Measurements from ENCODE around the gene CTIF.

The CTIF gene

DNA sequence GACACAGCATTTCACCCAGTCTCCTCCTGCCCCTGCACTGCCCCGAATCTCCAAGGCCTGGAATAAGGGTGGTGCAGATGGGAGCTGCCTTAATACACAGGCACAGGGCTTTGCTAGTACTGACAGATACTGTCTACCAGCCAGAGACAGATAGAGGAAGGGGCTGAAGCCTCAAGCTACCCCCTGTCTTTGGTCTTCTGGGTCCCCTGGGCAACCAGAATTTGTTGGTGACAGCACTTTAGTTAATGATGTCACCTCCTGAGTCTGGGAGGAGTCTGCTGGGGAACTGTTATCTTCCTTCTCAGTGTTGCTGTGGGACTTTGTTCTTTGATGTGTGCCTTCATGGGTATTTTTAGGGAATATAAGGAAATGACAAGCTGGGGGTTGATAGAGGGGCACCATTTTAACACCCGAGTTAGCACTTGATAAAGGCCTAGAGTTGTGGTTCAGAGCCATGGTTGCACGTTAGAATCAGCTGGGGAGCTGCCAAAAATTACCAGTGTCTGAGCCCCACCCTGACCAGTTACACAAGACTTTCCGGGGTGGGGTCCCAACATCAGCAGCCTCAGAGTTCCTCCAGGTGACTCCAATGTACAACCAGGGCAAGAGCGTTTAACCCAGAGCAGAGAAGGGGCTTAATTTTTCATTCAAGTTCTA, 275.1 kb downstream of the CTIF start:
- 79% methylated on average over 4 of the region's 5 CpGs for WGBS (ENCODE audit: insufficient coverage)
- DNase-seq = peak in 2 of 3 donors; percentile 64 to 83
- H3K36me3 ChIP-seq (ENCODE audit: control insufficient read depth in 4 of 4, insufficient read depth in 4 of 4, low read length in 3 of 4) = peaks cover 0 to 3% (median 1%) of the 10 kb centered on the region in 4 experiments
- no peak overlapping the region for H3K4me3 ChIP-seq (ENCODE audit: control insufficient read depth in 1 of 7, extremely low read depth in 1 of 7, insufficient read depth in 4 of 7, low read depth in 2 of 7, low read length in 6 of 7)
- ChIA-PET POLR2A (no interaction called here), CTCF (interaction anchor here (1.0 to 1.3 kb wide), 4 partner anchors 14 to 43 kb away, joined by 3 read pairs; no protein-coding TSS in a partner anchor)
- no peaks in the 10 kb centered on the region for H3K27me3 ChIP-seq (replicated peaks in 2 of 5; ENCODE audit: control insufficient read depth in 4 of 5, insufficient read depth in 5 of 5, low read length in 4 of 5)
- H3K9me3 ChIP-seq (ENCODE audit: control extremely low read depth in 1 of 5, control insufficient read depth in 4 of 5, insufficient read depth in 2 of 5, low read depth in 1 of 5, low read length in 4 of 5) = no peaks in the 10 kb centered on the region
- peaks cover 0 to 2% (median 0%) of the 10 kb centered on the region in 4 experiments for H3K4me1 ChIP-seq (ENCODE audit: control extremely low read depth in 1 of 4, control insufficient read depth in 4 of 4, insufficient read depth in 4 of 4, low read length in 3 of 4)
- no peak overlapping the region for H3K27ac ChIP-seq (ENCODE audit: insufficient read depth in 1 of 2, low read depth in 1 of 2, low read length in 2 of 2, poor library complexity in 1 of 2, severe bottlenecking in 2 of 2)

DNA sequence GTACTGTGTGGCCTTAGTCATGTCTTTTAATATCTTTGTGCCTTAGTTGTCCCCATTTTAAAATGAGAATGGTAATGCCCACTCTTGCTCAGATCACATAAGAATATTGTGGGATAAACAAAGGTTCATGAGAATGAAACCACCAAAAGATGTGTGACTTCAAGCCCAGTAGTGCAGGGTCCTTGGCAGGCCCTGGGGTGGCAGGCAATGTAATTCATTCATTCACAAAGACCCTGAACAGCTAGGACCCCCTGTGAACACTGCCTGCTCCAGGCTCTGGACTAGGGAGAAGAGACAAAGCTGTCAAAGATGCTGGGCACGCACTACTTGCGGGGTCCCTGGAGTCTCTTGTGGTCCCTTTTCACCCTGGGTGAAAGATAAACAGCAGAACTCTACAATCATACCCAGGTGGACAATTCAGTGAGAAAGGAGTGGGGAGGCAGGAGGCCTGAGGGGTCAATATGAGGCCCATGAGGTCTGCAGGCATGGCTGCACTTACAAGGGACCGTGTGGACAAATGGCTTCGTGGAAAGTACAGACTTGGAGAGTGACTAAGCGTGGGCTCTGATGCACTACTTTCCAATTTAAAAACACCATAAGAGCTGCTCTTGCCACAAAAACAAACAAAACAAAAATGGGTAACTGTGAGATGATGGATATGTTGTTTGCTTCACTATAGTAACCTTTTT, 275.8 kb downstream of the CTIF start:
- ChIA-PET POLR2A (no interaction called here), CTCF (interaction anchor here (1.0 to 1.7 kb wide), 3 partner anchors 13 to 43 kb away, joined by 3 read pairs; no protein-coding TSS in a partner anchor)
- Histone ChIP-seq H3K9me3 (ENCODE audit: control extremely low read depth in 1 of 5, control insufficient read depth in 4 of 5, insufficient read depth in 2 of 5, low read depth in 1 of 5, low read length in 4 of 5) (no peaks in the 10 kb centered on the region), H3K4me3 (ENCODE audit: control insufficient read depth in 1 of 7, extremely low read depth in 1 of 7, insufficient read depth in 4 of 7, low read depth in 2 of 7, low read length in 6 of 7) (no peak overlapping the region), H3K27me3 (replicated peaks in 2 of 5; ENCODE audit: control insufficient read depth in 4 of 5, insufficient read depth in 5 of 5, low read length in 4 of 5) (no peaks in the 10 kb centered on the region), H3K4me1 (ENCODE audit: control extremely low read depth in 1 of 4, control insufficient read depth in 4 of 4, insufficient read depth in 4 of 4, low read length in 3 of 4) (peaks cover 0 to 2% (median 0%) of the 10 kb centered on the region in 4 experiments), H3K27ac (ENCODE audit: insufficient read depth in 1 of 2, low read depth in 1 of 2, low read length in 2 of 2, poor library complexity in 1 of 2, severe bottlenecking in 2 of 2) (no peak overlapping the region), H3K36me3 (ENCODE audit: control insufficient read depth in 4 of 4, insufficient read depth in 4 of 4, low read length in 3 of 4) (peaks cover 0 to 8% (median 1%) of the 10 kb centered on the region in 4 experiments)
- no peak for DNase-seq
- 100% methylated on average over 2 of the region's 5 CpGs for WGBS (ENCODE audit: insufficient coverage)

DNA sequence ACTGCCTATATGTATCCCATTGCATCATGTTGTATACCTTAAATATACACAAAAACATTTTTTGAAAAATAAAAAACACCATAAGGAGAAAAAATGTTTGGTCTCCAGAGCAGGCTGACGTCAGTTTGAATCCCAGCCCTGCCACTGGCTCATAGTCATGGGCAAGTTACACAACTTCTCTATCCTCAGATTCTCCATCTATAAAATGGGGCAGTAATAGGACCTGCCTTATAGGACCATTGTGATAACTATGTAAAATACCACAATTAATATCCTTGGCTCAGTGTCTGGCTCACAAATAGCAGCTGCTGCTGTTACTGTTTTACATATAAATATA, 276.3 kb downstream of the CTIF start:
- H3K36me3 ChIP-seq (ENCODE audit: control insufficient read depth in 4 of 4, insufficient read depth in 4 of 4, low read length in 3 of 4) = peaks cover 0 to 8% (median 1%) of the 10 kb centered on the region in 4 experiments
- no peak for DNase-seq
- ChIA-PET POLR2A (no interaction called here), CTCF (interaction anchor here (1.3 to 1.7 kb wide), 2 partner anchors 18 to 44 kb away, joined by 3 read pairs; no protein-coding TSS in a partner anchor)
- no peak overlapping the region for H3K4me3 ChIP-seq (ENCODE audit: control insufficient read depth in 1 of 7, extremely low read depth in 1 of 7, insufficient read depth in 4 of 7, low read depth in 2 of 7, low read length in 6 of 7)
- H3K9me3 ChIP-seq (ENCODE audit: control extremely low read depth in 1 of 5, control insufficient read depth in 4 of 5, insufficient read depth in 2 of 5, low read depth in 1 of 5, low read length in 4 of 5) = no peaks in the 10 kb centered on the region
- H3K27me3 ChIP-seq (replicated peaks in 2 of 5; ENCODE audit: control insufficient read depth in 4 of 5, insufficient read depth in 5 of 5, low read length in 4 of 5) = no peaks in the 10 kb centered on the region
- no peak overlapping the region for H3K27ac ChIP-seq (ENCODE audit: insufficient read depth in 1 of 2, low read depth in 1 of 2, low read length in 2 of 2, poor library complexity in 1 of 2, severe bottlenecking in 2 of 2)
- peaks cover 0 to 2% (median 0%) of the 10 kb centered on the region in 4 experiments for H3K4me1 ChIP-seq (ENCODE audit: control extremely low read depth in 1 of 4, control insufficient read depth in 4 of 4, insufficient read depth in 4 of 4, low read length in 3 of 4)
- WGBS (ENCODE audit: insufficient coverage) = 89% methylated on average over 1 of the region's 1 CpG

GRCh38 chr18:48815581-48816324, 276.9 kb downstream of the CTIF start:
- Histone ChIP-seq H3K27me3 (replicated peaks in 2 of 5; ENCODE audit: control insufficient read depth in 4 of 5, insufficient read depth in 5 of 5, low read length in 4 of 5) (no peaks in the 10 kb centered on the region), H3K36me3 (ENCODE audit: control insufficient read depth in 4 of 4, insufficient read depth in 4 of 4, low read length in 3 of 4) (peaks cover 0 to 8% (median 1%) of the 10 kb centered on the region in 4 experiments), H3K9me3 (ENCODE audit: control extremely low read depth in 1 of 5, control insufficient read depth in 4 of 5, insufficient read depth in 2 of 5, low read depth in 1 of 5, low read length in 4 of 5) (no peaks in the 10 kb centered on the region), H3K4me1 (ENCODE audit: control extremely low read depth in 1 of 4, control insufficient read depth in 4 of 4, insufficient read depth in 4 of 4, low read length in 3 of 4) (peaks cover 0 to 2% (median 0%) of the 10 kb centered on the region in 4 experiments), H3K27ac (ENCODE audit: insufficient read depth in 1 of 2, low read depth in 1 of 2, low read length in 2 of 2, poor library complexity in 1 of 2, severe bottlenecking in 2 of 2) (no peak overlapping the region), H3K4me3 (ENCODE audit: control insufficient read depth in 1 of 7, extremely low read depth in 1 of 7, insufficient read depth in 4 of 7, low read depth in 2 of 7, low read length in 6 of 7) (no peak overlapping the region)
- ChIA-PET CTCF (interaction anchor here (0.6 to 1.7 kb wide), 5 partner anchors 13 to 44 kb away, joined by 3 to 6 read pairs (median 3); no protein-coding TSS in a partner anchor), POLR2A (no interaction called here)
- 100% methylated on average over 2 of the region's 5 CpGs for WGBS (ENCODE audit: insufficient coverage)
- DNase-seq = no peak

- POLR2A ChIA-PET = no interaction called here
- 84% methylated on average over 4 of the region's 7 CpGs for WGBS (ENCODE audit: insufficient coverage)
- Histone ChIP-seq H3K4me1 (ENCODE audit: control extremely low read depth in 1 of 4, control insufficient read depth in 4 of 4, insufficient read depth in 4 of 4, low read length in 3 of 4) (peaks cover 0 to 2% (median 0%) of the 10 kb centered on the region in 4 experiments), H3K9me3 (ENCODE audit: control extremely low read depth in 1 of 5, control insufficient read depth in 4 of 5, insufficient read depth in 2 of 5, low read depth in 1 of 5, low read length in 4 of 5) (no peaks in the 10 kb centered on the region), H3K4me3 (ENCODE audit: control insufficient read depth in 1 of 7, extremely low read depth in 1 of 7, insufficient read depth in 4 of 7, low read depth in 2 of 7, low read length in 6 of 7) (no peak overlapping the region), H3K36me3 (ENCODE audit: control insufficient read depth in 4 of 4, insufficient read depth in 4 of 4, low read length in 3 of 4) (peaks cover 0 to 8% (median 1%) of the 10 kb centered on the region in 4 experiments), H3K27ac (ENCODE audit: insufficient read depth in 1 of 2, low read depth in 1 of 2, low read length in 2 of 2, poor library complexity in 1 of 2, severe bottlenecking in 2 of 2) (no peak overlapping the region), H3K27me3 (replicated peaks in 2 of 5; ENCODE audit: control insufficient read depth in 4 of 5, insufficient read depth in 5 of 5, low read length in 4 of 5) (no peaks in the 10 kb centered on the region)
- DNase-seq = no peak
- CTCF ChIA-PET = interaction anchor here (0.6 to 1.7 kb wide), 5 partner anchors 13 to 45 kb away, joined by 3 to 6 read pairs (median 3); no protein-coding TSS in a partner anchor
Observed at GRCh38 chr18:48816554-48816953, 277.7 kb downstream of the CTIF start.

DNA sequence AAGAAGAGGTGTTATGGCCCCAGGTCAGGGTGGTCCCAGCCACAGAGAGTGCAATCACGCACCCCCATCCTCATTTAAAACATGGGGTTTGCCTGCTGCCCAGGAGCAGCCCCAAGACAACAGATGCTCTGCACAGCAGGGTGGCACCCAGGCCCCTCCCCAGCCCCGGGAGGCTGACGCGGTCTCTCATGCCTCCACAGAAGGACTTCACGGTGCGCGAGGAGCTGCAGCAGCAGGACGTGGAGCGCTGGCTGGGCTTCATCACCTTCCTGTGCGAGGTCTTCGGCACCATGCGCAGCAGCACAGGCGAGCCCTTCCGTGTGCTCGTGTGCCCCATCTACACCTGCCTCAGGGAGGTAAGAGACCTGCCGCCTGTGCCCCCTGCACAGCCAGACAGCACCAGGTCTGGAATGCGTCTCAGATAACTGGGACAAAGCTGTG, 278.2 kb downstream of the CTIF start:
- peaks cover 0 to 8% (median 1%) of the 10 kb centered on the region in 4 experiments for H3K36me3 ChIP-seq (ENCODE audit: control insufficient read depth in 4 of 4, insufficient read depth in 4 of 4, low read length in 3 of 4)
- CTCF ChIA-PET = interaction anchor here (0.8 to 1.2 kb wide), 3 partner anchors 12 to 45 kb away, joined by 3 to 6 read pairs (median 3); no protein-coding TSS in a partner anchor
- 98% methylated on average over 17 of the region's 17 CpGs for WGBS (ENCODE audit: insufficient coverage)
- no peak for DNase-seq
- H3K27ac ChIP-seq (ENCODE audit: insufficient read depth in 1 of 2, low read depth in 1 of 2, low read length in 2 of 2, poor library complexity in 1 of 2, severe bottlenecking in 2 of 2) = no peak overlapping the region
- POLR2A ChIA-PET = no interaction called here
- no peaks in the 10 kb centered on the region for H3K27me3 ChIP-seq (replicated peaks in 2 of 5; ENCODE audit: control insufficient read depth in 4 of 5, insufficient read depth in 5 of 5, low read length in 4 of 5)
- no peaks in the 10 kb centered on the region for H3K9me3 ChIP-seq (ENCODE audit: control extremely low read depth in 1 of 5, control insufficient read depth in 4 of 5, insufficient read depth in 2 of 5, low read depth in 1 of 5, low read length in 4 of 5)
- peaks cover 0 to 2% (median 0%) of the 10 kb centered on the region in 4 experiments for H3K4me1 ChIP-seq (ENCODE audit: control extremely low read depth in 1 of 4, control insufficient read depth in 4 of 4, insufficient read depth in 4 of 4, low read length in 3 of 4)
- no peak overlapping the region for H3K4me3 ChIP-seq (ENCODE audit: control insufficient read depth in 1 of 7, extremely low read depth in 1 of 7, insufficient read depth in 4 of 7, low read depth in 2 of 7, low read length in 6 of 7)
